Measurements from ENCODE around the gene DLST.

GRCh38 chr14:74902941-74903705 is 21.4 kb downstream of the DLST start:
- TF ChIP-seq POLR2A (IDR thresholded peaks at IDR 0.05), result no peak
- TF ChIP-seq, protein P1, sequence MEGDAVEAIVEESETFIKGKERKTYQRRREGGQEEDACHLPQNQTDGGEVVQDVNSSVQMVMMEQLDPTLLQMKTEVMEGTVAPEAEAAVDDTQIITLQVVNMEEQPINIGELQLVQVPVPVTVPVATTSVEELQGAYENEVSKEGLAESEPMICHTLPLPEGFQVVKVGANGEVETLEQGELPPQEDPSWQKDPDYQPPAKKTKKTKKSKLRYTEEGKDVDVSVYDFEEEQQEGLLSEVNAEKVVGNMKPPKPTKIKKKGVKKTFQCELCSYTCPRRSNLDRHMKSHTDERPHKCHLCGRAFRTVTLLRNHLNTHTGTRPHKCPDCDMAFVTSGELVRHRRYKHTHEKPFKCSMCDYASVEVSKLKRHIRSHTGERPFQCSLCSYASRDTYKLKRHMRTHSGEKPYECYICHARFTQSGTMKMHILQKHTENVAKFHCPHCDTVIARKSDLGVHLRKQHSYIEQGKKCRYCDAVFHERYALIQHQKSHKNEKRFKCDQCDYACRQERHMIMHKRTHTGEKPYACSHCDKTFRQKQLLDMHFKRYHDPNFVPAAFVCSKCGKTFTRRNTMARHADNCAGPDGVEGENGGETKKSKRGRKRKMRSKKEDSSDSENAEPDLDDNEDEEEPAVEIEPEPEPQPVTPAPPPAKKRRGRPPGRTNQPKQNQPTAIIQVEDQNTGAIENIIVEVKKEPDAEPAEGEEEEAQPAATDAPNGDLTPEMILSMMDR (IDR thresholded peaks at IDR 0.05), result no peak
